ENCODE data around the gene ZNF180.
"Not testable (repeated sequence)": the region's sequence is repeated elsewhere in the genome, so short reads cannot be mapped to it uniquely, and the experiment has no call there.

ZNF180 gene

GRCh38 chr19:44496711-44497110, 3.6 kb downstream of the ZNF180 start:
- no peak for DNase-seq (ENCODE audit: low read depth)

- DNase-seq (ENCODE audit: low read depth) = no peak
Observed at GRCh38 chr19:44476559-44477408, 23.5 kb downstream of the ZNF180 start.

- DNase-seq (ENCODE audit: low read depth) = not testable (repeated sequence)
Observed at GRCh38 chr19:44468730-44469129, 31.6 kb downstream of the ZNF180 start.

GRCh38 chr19:44462600-44463286, 37.6 kb downstream of the ZNF180 start:
- DNase-seq (ENCODE audit: low read depth) = not testable (repeated sequence)

- DNase-seq (ENCODE audit: low read depth) = not testable (repeated sequence)
Observed at GRCh38 chr19:44456016-44456415, 44.3 kb downstream of the ZNF180 start.

GRCh38 chr19:44455100-44455499, 45.2 kb downstream of the ZNF180 start:
- no peak for DNase-seq (ENCODE audit: low read depth)

GRCh38 chr19:44452367-44452766, 48.0 kb downstream of the ZNF180 start:
- DNase-seq (ENCODE audit: low read depth) = no peak

GRCh38 chr19:44451687-44452086, 48.6 kb downstream of the ZNF180 start:
- DNase-seq (ENCODE audit: low read depth) = no peak

- peak; percentile 37 for DNase-seq (ENCODE audit: low read depth)
Observed at GRCh38 chr19:44447916-44448674, 52.2 kb downstream of the ZNF180 start, which contains the start of gene ZNF229. ZNF229 (minus strand) TSS chr19:44448472; CDS start chr19:44442847, 5,625 bp downstream.

- no peak for DNase-seq (ENCODE audit: low read depth)
Observed at GRCh38 chr19:44438441-44438840, 61.9 kb downstream of the ZNF180 start.

GRCh38 chr19:44435441-44435840, 64.9 kb downstream of the ZNF180 start:
- DNase-seq (ENCODE audit: low read depth) = no peak

GRCh38 chr19:44430956-44431355, 69.4 kb downstream of the ZNF180 start:
- no peak for DNase-seq (ENCODE audit: low read depth)

All from stimulated activated CD8-positive, alpha-beta memory T cell treated with anti-CD3 and anti-CD28 coated beads, Interleukin-15, amount 100 ng/mL, for 24 hours (primary cell).